Upper lobe of left lung (tissue), 4 donors: ENCODE data around the gene FCN3.

Experiments used
- EP300 ChIP-seq, 4 donors: sonication (generic); formaldehyde crosslinking; IDR thresholded peaks; one replicate each; pipeline ENCODE4 v1.5.1; 2017; ENCODE audit warnings: antibody characterized with exemption in 4 of 4, control low read depth in 2 of 4
- POLR2A ChIP-seq, 4 donors: fragments of 450-650 bp; IDR thresholded peaks; one replicate each; pipeline ENCODE4 v1.5.1; 2016 to 2017; ENCODE audit warnings: antibody characterized with exemption in 4 of 4, mild to moderate bottlenecking in 2 of 4
- TF ChIP-seq, protein P1 (sequence below), 6 experiments: fragments of 450-650 bp in 4 of 6; fragments of 200-600 bp in 2 of 6; sonication (generic) in 2 of 6; IDR thresholded peaks; one replicate each; pipeline ENCODE4 v1.5.1; 2016 to 2019; ENCODE audit warnings: antibody characterized with exemption in 6 of 6

DNA sequence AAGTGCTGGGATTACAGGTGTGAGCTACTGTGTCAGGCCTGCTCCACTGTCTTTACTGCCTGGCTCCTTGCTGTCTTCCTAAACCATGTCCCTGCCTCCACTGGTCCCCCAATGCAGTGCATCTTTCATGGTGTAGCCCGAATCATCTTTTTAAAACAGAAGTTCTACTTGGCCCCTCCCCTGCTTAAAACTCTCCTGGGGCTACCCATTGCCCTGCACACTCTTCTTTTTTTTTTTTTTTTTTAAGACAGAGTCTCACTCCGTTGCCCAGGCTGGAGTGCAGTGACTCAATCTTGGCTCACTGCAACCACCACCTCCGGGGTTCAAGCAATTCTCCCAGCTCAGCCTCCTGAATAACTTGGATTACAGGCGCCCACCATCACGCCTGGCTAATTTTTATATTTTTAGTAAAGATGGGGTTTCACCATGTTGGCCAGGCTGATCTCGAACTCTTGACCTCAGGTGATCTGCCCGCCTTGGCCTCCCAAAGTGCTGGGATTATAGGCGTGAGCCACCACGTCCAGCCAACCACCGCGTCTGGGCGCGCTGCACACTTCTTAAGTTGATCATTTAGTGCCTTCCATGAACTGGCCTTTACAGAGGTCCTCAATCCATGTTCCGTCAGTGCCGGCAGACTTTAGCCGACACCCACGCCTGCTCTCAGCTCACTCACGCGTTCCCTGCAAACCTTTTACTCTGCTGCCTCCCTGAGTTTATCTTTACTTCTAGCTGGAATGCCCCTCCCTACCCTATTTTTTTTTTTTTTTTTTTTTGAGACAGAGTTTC, 2.4 kb downstream of the FCN3 start:
- TF ChIP-seq, protein P1, sequence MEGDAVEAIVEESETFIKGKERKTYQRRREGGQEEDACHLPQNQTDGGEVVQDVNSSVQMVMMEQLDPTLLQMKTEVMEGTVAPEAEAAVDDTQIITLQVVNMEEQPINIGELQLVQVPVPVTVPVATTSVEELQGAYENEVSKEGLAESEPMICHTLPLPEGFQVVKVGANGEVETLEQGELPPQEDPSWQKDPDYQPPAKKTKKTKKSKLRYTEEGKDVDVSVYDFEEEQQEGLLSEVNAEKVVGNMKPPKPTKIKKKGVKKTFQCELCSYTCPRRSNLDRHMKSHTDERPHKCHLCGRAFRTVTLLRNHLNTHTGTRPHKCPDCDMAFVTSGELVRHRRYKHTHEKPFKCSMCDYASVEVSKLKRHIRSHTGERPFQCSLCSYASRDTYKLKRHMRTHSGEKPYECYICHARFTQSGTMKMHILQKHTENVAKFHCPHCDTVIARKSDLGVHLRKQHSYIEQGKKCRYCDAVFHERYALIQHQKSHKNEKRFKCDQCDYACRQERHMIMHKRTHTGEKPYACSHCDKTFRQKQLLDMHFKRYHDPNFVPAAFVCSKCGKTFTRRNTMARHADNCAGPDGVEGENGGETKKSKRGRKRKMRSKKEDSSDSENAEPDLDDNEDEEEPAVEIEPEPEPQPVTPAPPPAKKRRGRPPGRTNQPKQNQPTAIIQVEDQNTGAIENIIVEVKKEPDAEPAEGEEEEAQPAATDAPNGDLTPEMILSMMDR (IDR thresholded peaks at IDR 0.05) = no peak
- no peak for TF ChIP-seq EP300 (IDR thresholded peaks at IDR 0.05)
- TF ChIP-seq POLR2A (IDR thresholded peaks at IDR 0.05) = no peak
